ENCODE data around the gene NME4. TPM values are rescaled to one million over a fixed set of nuclear protein-coding genes. Genes with fewer than 3 reads are reported as not detected.
A peak's percentile ranks its signal among the peaks of the same experiment; 100 is the strongest.

NME4 gene
- total RNA-seq, 1 donor from 2014 or later = 97.2 TPM

GRCh38 chr16:352547-353403 lies 44.2 kb upstream of the NME4 start, which contains the start of gene AXIN1:
Gene AXIN1, minus strand, starts transcription at chr16:352723. Its CDS starts 5,698 bp downstream, at chr16:347025.
- no peaks in the 10 kb centered on the region for H3K27me3 ChIP-seq (ENCODE audit: control insufficient read depth, insufficient read depth, low read length)
- H3K36me3 ChIP-seq (ENCODE audit: control insufficient read depth, insufficient read depth, low read length) = no peaks in the 10 kb centered on the region
- H3K4me3 ChIP-seq (ENCODE audit: low read depth, low read length) = peak within 1 kb of the TSS; percentile 66
- TF ChIP-seq CTCF (IDR thresholded peaks at IDR 0.05; ENCODE audit: insufficient read depth, low read length, poor library complexity, severe bottlenecking) = no peak
- peak; percentile 76 for DNase-seq (ENCODE audit: low read depth)

- H3K36me3 ChIP-seq (ENCODE audit: control insufficient read depth, insufficient read depth, low read length) = no peaks in the 10 kb centered on the region
- DNase-seq (ENCODE audit: low read depth) = no peak
- TF ChIP-seq CTCF (IDR thresholded peaks at IDR 0.05; ENCODE audit: insufficient read depth, low read length, poor library complexity, severe bottlenecking) = no peak
Observed at GRCh38 chr16:353404-354290, 43.4 kb upstream of the NME4 start.

GRCh38 chr16:354291-354881 lies 42.6 kb upstream of the NME4 start:
- no peak for DNase-seq (ENCODE audit: low read depth)
- no peaks in the 10 kb centered on the region for H3K36me3 ChIP-seq (ENCODE audit: control insufficient read depth, insufficient read depth, low read length)
- no peak for TF ChIP-seq CTCF (IDR thresholded peaks at IDR 0.05; ENCODE audit: insufficient read depth, low read length, poor library complexity, severe bottlenecking)
- no peaks in the 10 kb centered on the region for H3K27me3 ChIP-seq (ENCODE audit: control insufficient read depth, insufficient read depth, low read length)
- no peak overlapping the region for H3K4me3 ChIP-seq (ENCODE audit: low read depth, low read length)

More at GRCh38 chr16:353404-354290, 43.4 kb upstream of the NME4 start:
- Histone ChIP-seq H3K4me3 (ENCODE audit: low read depth, low read length) (peak overlapping the region; percentile 37), H3K27me3 (ENCODE audit: control insufficient read depth, insufficient read depth, low read length) (no peaks in the 10 kb centered on the region)

- H3K27me3 ChIP-seq (ENCODE audit: control insufficient read depth, insufficient read depth, low read length) = no peaks in the 10 kb centered on the region
- no peak overlapping the region for H3K4me3 ChIP-seq (ENCODE audit: low read depth, low read length)
- no peaks in the 10 kb centered on the region for H3K36me3 ChIP-seq (ENCODE audit: control insufficient read depth, insufficient read depth, low read length)
- DNase-seq (ENCODE audit: low read depth) = no peak
- no peak for TF ChIP-seq CTCF (IDR thresholded peaks at IDR 0.05; ENCODE audit: insufficient read depth, low read length, poor library complexity, severe bottlenecking)
Observed at GRCh38 chr16:354971-355461, 42.0 kb upstream of the NME4 start.

- Histone ChIP-seq H3K36me3 (ENCODE audit: control insufficient read depth, insufficient read depth, low read length) (no peaks in the 10 kb centered on the region), H3K4me3 (ENCODE audit: low read depth, low read length) (no peak overlapping the region), H3K27me3 (ENCODE audit: control insufficient read depth, insufficient read depth, low read length) (peaks cover under 1% of the 10 kb centered on the region)
- TF ChIP-seq CTCF (IDR thresholded peaks at IDR 0.05; ENCODE audit: insufficient read depth, low read length, poor library complexity, severe bottlenecking) = no peak
- DNase-seq (ENCODE audit: low read depth) = no peak
Observed at GRCh38 chr16:356741-357140, 40.3 kb upstream of the NME4 start.
